Mononuclear cell (primary cell): ENCODE results near the gene AP2B1. TPM values are rescaled to one million over a fixed set of nuclear protein-coding genes. Genes with fewer than 3 reads are reported as not detected.

ENCODE experiments used
- H3K27me3 ChIP-seq: 2 replicates; pipeline ENCODE4 v1.6.0; 2011; ENCODE audit warnings: low read length, control low read depth; ENCODE audit not compliant: insufficient read depth
- H3K4me1 ChIP-seq: 2 replicates; pipeline ENCODE4 v1.5.1; 2011; ENCODE audit warnings: mild to moderate bottlenecking, low read length, control low read depth; ENCODE audit not compliant: insufficient read depth
- H3K4me3 ChIP-seq: 2 replicates; pipeline ENCODE4 v1.5.1; 2011; ENCODE audit warnings: mild to moderate bottlenecking, low read length, moderate library complexity
- H3K9me3 ChIP-seq: 2 replicates; pipeline ENCODE4 v1.5.1; 2011; ENCODE audit warnings: low read depth, mild to moderate bottlenecking, control low read depth, low read length
- total RNA-seq: library from RNA; depleted of rRNA; stranded (reverse); fragments of >200 nt; gene quantifications from one replicate; pipeline ENCODE4 v1.2.3, GENCODE V29; 2012

Gene AP2B1
- total RNA-seq, 1 donor = 42.8 TPM

- no peaks in the 10 kb centered on the region for H3K27me3 ChIP-seq
- no peak overlapping the region for H3K4me3 ChIP-seq
- H3K4me1 ChIP-seq = peaks cover 6% of the 10 kb centered on the region
Observed at GRCh38 chr17:35713069-35713728, 126.1 kb downstream of the AP2B1 start.

GRCh38 chr17:35714988-35715387, 127.9 kb downstream of the AP2B1 start:
- Histone ChIP-seq H3K4me3 (no peak overlapping the region), H3K4me1 (peaks cover 3% of the 10 kb centered on the region), H3K9me3 (no peaks in the 10 kb centered on the region), H3K27me3 (no peaks in the 10 kb centered on the region)

More at GRCh38 chr17:35713069-35713728, 126.1 kb downstream of the AP2B1 start:
- H3K9me3 ChIP-seq = no peaks in the 10 kb centered on the region

GRCh38 chr17:35715416-35715815, 128.3 kb downstream of the AP2B1 start:
- Histone ChIP-seq H3K4me3 (no peak overlapping the region), H3K27me3 (no peaks in the 10 kb centered on the region), H3K9me3 (no peaks in the 10 kb centered on the region), H3K4me1 (peaks cover 3% of the 10 kb centered on the region)

- Histone ChIP-seq H3K4me1 (peaks cover 3% of the 10 kb centered on the region), H3K4me3 (no peak overlapping the region), H3K9me3 (no peaks in the 10 kb centered on the region), H3K27me3 (no peaks in the 10 kb centered on the region)
Observed at GRCh38 chr17:35716173-35716572, 129.1 kb downstream of the AP2B1 start.

GRCh38 chr17:35716897-35717465, 129.9 kb downstream of the AP2B1 start:
- peaks cover 3% of the 10 kb centered on the region for H3K4me1 ChIP-seq
- H3K9me3 ChIP-seq = no peaks in the 10 kb centered on the region
- H3K4me3 ChIP-seq = no peak overlapping the region
- H3K27me3 ChIP-seq = no peaks in the 10 kb centered on the region

- Histone ChIP-seq H3K9me3 (no peaks in the 10 kb centered on the region), H3K4me3 (no peak overlapping the region), H3K27me3 (no peaks in the 10 kb centered on the region), H3K4me1 (peaks cover 3% of the 10 kb centered on the region)
Observed at GRCh38 chr17:35717475-35717874, 130.4 kb downstream of the AP2B1 start.

GRCh38 chr17:35723735-35724134, 136.6 kb downstream of the AP2B1 start:
- no peaks in the 10 kb centered on the region for H3K4me1 ChIP-seq
- H3K9me3 ChIP-seq = no peaks in the 10 kb centered on the region

GRCh38 chr17:35725058-35725457, 137.9 kb downstream of the AP2B1 start:
- no peak overlapping the region for H3K4me3 ChIP-seq
- no peaks in the 10 kb centered on the region for H3K27me3 ChIP-seq
- no peaks in the 10 kb centered on the region for H3K4me1 ChIP-seq
- no peaks in the 10 kb centered on the region for H3K9me3 ChIP-seq

More at GRCh38 chr17:35723735-35724134, 136.6 kb downstream of the AP2B1 start:
- Histone ChIP-seq H3K4me3 (no peak overlapping the region), H3K27me3 (no peaks in the 10 kb centered on the region)

- H3K4me1 ChIP-seq = peaks cover 2% of the 10 kb centered on the region
- no peaks in the 10 kb centered on the region for H3K9me3 ChIP-seq
- no peak overlapping the region for H3K4me3 ChIP-seq
Observed at GRCh38 chr17:35725802-35726126, 138.6 kb downstream of the AP2B1 start.

GRCh38 chr17:35726127-35726952, 139.2 kb downstream of the AP2B1 start:
- Histone ChIP-seq H3K4me3 (no peak overlapping the region), H3K4me1 (peaks cover 8% of the 10 kb centered on the region), H3K27me3 (peaks cover 3% of the 10 kb centered on the region), H3K9me3 (no peaks in the 10 kb centered on the region)

More at GRCh38 chr17:35725802-35726126, 138.6 kb downstream of the AP2B1 start:
- peaks cover under 1% of the 10 kb centered on the region for H3K27me3 ChIP-seq

GRCh38 chr17:35726953-35727460, 139.9 kb downstream of the AP2B1 start:
- H3K4me3 ChIP-seq = no peak overlapping the region
- peaks cover 3% of the 10 kb centered on the region for H3K27me3 ChIP-seq
- peaks cover 9% of the 10 kb centered on the region for H3K4me1 ChIP-seq
- no peaks in the 10 kb centered on the region for H3K9me3 ChIP-seq

GRCh38 chr17:35727635-35728034, 140.5 kb downstream of the AP2B1 start:
- Histone ChIP-seq H3K9me3 (no peaks in the 10 kb centered on the region), H3K27me3 (peaks cover 3% of the 10 kb centered on the region), H3K4me1 (peaks cover 9% of the 10 kb centered on the region), H3K4me3 (no peak overlapping the region)

- Histone ChIP-seq H3K27me3 (peaks cover 3% of the 10 kb centered on the region), H3K4me1 (peaks cover 9% of the 10 kb centered on the region), H3K4me3 (no peak overlapping the region), H3K9me3 (no peaks in the 10 kb centered on the region)
Observed at GRCh38 chr17:35728551-35728950, 141.4 kb downstream of the AP2B1 start.

- Histone ChIP-seq H3K9me3 (no peaks in the 10 kb centered on the region), H3K4me3 (no peak overlapping the region), H3K27me3 (peaks cover 3% of the 10 kb centered on the region), H3K4me1 (peaks cover 9% of the 10 kb centered on the region)
Observed at GRCh38 chr17:35729405-35729833, 142.3 kb downstream of the AP2B1 start.

GRCh38 chr17:35730400-35731005, 143.4 kb downstream of the AP2B1 start:
- H3K27me3 ChIP-seq = peaks cover 3% of the 10 kb centered on the region
- H3K4me1 ChIP-seq = peaks cover 9% of the 10 kb centered on the region
- no peak overlapping the region for H3K4me3 ChIP-seq
- no peaks in the 10 kb centered on the region for H3K9me3 ChIP-seq
